GM12878 (cell line): ENCODE results near the gene NPBWR2. TPM values are rescaled to one million over a fixed set of nuclear protein-coding genes. Genes with fewer than 3 reads are reported as not detected.

Experiments used
- BCLAF1 ChIP-seq: fragments of 450-650 bp; IDR thresholded peaks from 2 replicates; pipeline ENCODE4 v1.6.1; 2017; ENCODE audit warnings: antibody characterized with exemption, mild to moderate bottlenecking, moderate library complexity
- CEBPZ ChIP-seq: fragments of 150-350 bp; IDR thresholded peaks from 2 replicates; pipeline ENCODE4 v1.6.1; 2016; ENCODE audit warnings: low read depth, low read length
- HSF1 ChIP-seq: fragments of 150-350 bp; IDR thresholded peaks from 2 replicates; pipeline ENCODE4 v1.6.1; 2014; ENCODE audit warnings: mild to moderate bottlenecking, low read depth, low read length
- IKZF1 ChIP-seq: fragments of 450-650 bp; conservative IDR thresholded peaks from 2 replicates; pipeline ENCODE4 v1.6.1; 2017; ENCODE audit warnings: antibody characterized with exemption, mild to moderate bottlenecking
- IKZF2 ChIP-seq, 2 experiments: fragments of 450-650 bp; IDR thresholded peaks; 2 replicates each; pipeline ENCODE4 v1.6.1; 2017; ENCODE audit warnings: mild to moderate bottlenecking in 2 of 2, moderate library complexity in 2 of 2
- JUNB ChIP-seq: IDR thresholded peaks from 2 replicates; pipeline ENCODE4 v1.6.1; 2016; ENCODE audit warnings: antibody characterized with exemption, mild to moderate bottlenecking
- MXI1 ChIP-seq: fragments of 150-350 bp; IDR thresholded peaks from 2 replicates; pipeline ENCODE4 v1.6.1; 2011; ENCODE audit warnings: low read depth, mild to moderate bottlenecking, inconsistent platforms, low read length, improper control_type of control experiment
- NBN ChIP-seq: fragments of 450-650 bp; IDR thresholded peaks from 2 replicates; pipeline ENCODE4 v1.6.1; 2016
- NR2C2 ChIP-seq: IDR thresholded peaks from 2 replicates; pipeline ENCODE4 v1.6.1; 2011; ENCODE audit warnings: borderline replicate concordance, low read depth; ENCODE audit not compliant: control insufficient read depth, insufficient read length
- RAD51 ChIP-seq: fragments of 450-650 bp; IDR thresholded peaks from 2 replicates; pipeline ENCODE4 v1.6.1; 2016; ENCODE audit warnings: moderate library complexity, mild to moderate bottlenecking, inconsistent platforms
- TCF12 ChIP-seq: IDR thresholded peaks from 2 replicates; pipeline ENCODE4 v1.6.1; 2011; ENCODE audit warnings: low read depth, mild to moderate bottlenecking, low read length
- TCF3 ChIP-seq: IDR thresholded peaks from 2 replicates; pipeline ENCODE4 v1.6.1; 2012; ENCODE audit warnings: low read depth, mild to moderate bottlenecking, low read length, borderline replicate concordance; ENCODE audit not compliant: insufficient read depth
- ZBTB11 ChIP-seq: fragments of 450-650 bp; formaldehyde crosslinking; IDR thresholded peaks from 2 replicates; pipeline ENCODE4 v1.5.0; 2022; ENCODE audit warnings: mild to moderate bottlenecking, missing genetic modification characterization
- polyA plus RNA-seq, 11 experiments: library from polyadenylated mRNA; depleted of rRNA in 4 of 11; unstranded in 6 of 11; stranded (reverse) in 5 of 11; fragments of >200 nt; fragmentation: Nextera tagmentation in 4 of 11; fragmentation: Illumina TruSeq in 1 of 11; extraction: Ambion mirVana in 4 of 11; extraction: Trizol in 1 of 11; gene quantifications; 1 replicate in 1 of 11; 2 replicates in 10 of 11; pipeline versions ENCODE4 v1.2.1 to v1.2.3, GENCODE V29; 2011 to 2016; ENCODE audit warnings: inconsistent platforms in 2 of 11, missing spikeins in 2 of 11, low read depth in 1 of 11
- total RNA-seq, 4 experiments: library from RNA; depleted of rRNA in 3 of 4; stranded (reverse); fragments of >200 nt in 3 of 4; fragmentation: Illumina TruSeq in 1 of 4; extraction: Trizol in 1 of 4; gene quantifications; 2 replicates each; pipeline versions ENCODE4 v1.2.1 to v1.2.3, GENCODE V29; 2013 to 2021
- TF ChIP-seq, protein P1 (sequence below): IDR thresholded peaks from 2 replicates; pipeline ENCODE4 v1.6.1; 2011; ENCODE audit warnings: low read depth, mild to moderate bottlenecking, low read length, moderate library complexity, borderline replicate concordance; ENCODE audit errors: extremely low read depth
- TF ChIP-seq, protein P2 (sequence below): IDR thresholded peaks from 2 replicates; pipeline ENCODE4 v1.6.1; 2011; ENCODE audit warnings: borderline replicate concordance, low read depth, mild to moderate bottlenecking, moderate library complexity, low read length; ENCODE audit not compliant: insufficient read depth, poor library complexity, severe bottlenecking

NPBWR2 gene
- total and polyA plus RNA-seq, 10 of the 15 experiments (the other 5 are each of a cell fraction or from before 2014, with no cell fraction given) = not detected

GRCh38 chr20:64062596-64063388 lies 44.6 kb downstream of the NPBWR2 start, which contains the start of gene TCEA2 (continued):
- no peak for TF ChIP-seq ZBTB11 (CRISPR knock-in tag)
- no peak for TF ChIP-seq CEBPZ
- no peak for TF ChIP-seq HSF1
- TF ChIP-seq IKZF2 (IDR thresholded peaks at IDR 0.05) = no peak
- TF ChIP-seq NBN = no peak
- TF ChIP-seq JUNB = no peak
- peak; percentile 100 for TF ChIP-seq IKZF1
- TF ChIP-seq TCF3 = 0 out of 2 replicates have a peak, but pooled peaks have one; percentile 15
- peak; percentile 83 for TF ChIP-seq MXI1
- no peak for TF ChIP-seq NR2C2
- TF ChIP-seq BCLAF1 = no peak
- no peak for TF ChIP-seq RAD51
- TF ChIP-seq, protein P1, sequence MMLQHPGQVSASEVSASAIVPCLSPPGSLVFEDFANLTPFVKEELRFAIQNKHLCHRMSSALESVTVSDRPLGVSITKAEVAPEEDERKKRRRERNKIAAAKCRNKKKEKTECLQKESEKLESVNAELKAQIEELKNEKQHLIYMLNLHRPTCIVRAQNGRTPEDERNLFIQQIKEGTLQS = peak; percentile 66; the same call in 1 of the 2 replicates
- no peak for TF ChIP-seq TCF12
- TF ChIP-seq, protein P2, sequence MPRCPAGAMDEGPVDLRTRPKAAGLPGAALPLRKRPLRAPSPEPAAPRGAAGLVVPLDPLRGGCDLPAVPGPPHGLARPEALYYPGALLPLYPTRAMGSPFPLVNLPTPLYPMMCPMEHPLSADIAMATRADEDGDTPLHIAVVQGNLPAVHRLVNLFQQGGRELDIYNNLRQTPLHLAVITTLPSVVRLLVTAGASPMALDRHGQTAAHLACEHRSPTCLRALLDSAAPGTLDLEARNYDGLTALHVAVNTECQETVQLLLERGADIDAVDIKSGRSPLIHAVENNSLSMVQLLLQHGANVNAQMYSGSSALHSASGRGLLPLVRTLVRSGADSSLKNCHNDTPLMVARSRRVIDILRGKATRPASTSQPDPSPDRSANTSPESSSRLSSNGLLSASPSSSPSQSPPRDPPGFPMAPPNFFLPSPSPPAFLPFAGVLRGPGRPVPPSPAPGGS = no peak
